Left cardiac atrium (tissue), 4 donors: ENCODE data around the gene OR2A14. TPM values are rescaled to one million over a fixed set of nuclear protein-coding genes. Genes with fewer than 3 reads are reported as not detected.
A peak's percentile ranks its signal among the peaks of the same experiment; 100 is the strongest.
"Not testable (repeated sequence)": the region's sequence is repeated elsewhere in the genome, so short reads cannot be mapped to it uniquely, and the experiment has no call there.

Experiments used
- ATAC-seq, 2 donors: fragments of 200-7000 bp; cut with Tn5 transposase; one replicate each; pipeline ENCODE4 v1.9.1; 2020; ENCODE audit warnings: mild to moderate bottlenecking in 2 of 2, moderate library complexity in 2 of 2
- DNase-seq: peaks from one replicate; pipeline ENCODE4 v3.0.0-alpha.2; 2020
- intact Hi-C, 2 donors: fragments of 100-400 bp; cut with DNase I; formaldehyde crosslinking; loops; one replicate each; pipeline versions ENCODE4 v1.14.1 to v1.15.1; 2022 to 2023
- total RNA-seq, 2 donors: library from RNA; stranded (reverse); fragmentation: NEBNext Ultra II Directional; extraction: Animal tissue kit (Norgen Biotek cat#: 25700); gene quantifications; one replicate each; pipeline ENCODE4 v1.2.1, GENCODE V29; 2021
- donor health status: DM: no; HTN: yes; CAD: no.
- donor health status: DM: no; HTN: yes; CAD: no; lungs with severe emphysema.
- donor health status: DM: yes; HTN: yes; CAD: no.
- donor health status: Dilated cardiomyopathy.

Gene OR2A14
- total RNA-seq, 2 donors from 2014 or later = not detected

DNA sequence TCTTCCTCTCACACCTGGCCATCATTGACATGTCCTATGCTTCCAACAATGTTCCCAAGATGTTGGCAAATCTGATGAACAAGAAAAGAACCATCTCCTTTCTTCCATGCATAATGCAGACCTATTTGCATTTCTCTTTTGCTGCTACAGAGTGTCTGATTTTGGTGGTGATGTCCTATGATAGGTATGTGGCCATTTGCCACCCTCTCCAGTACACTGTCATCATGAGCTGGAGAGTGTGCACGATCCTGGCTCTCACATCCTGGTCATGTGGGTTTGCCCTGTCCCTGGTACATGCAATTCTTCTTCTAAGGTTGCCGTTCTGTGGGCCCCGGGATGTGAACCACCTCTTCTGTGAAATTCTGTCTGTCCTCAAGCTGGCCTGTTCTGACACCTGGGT, 19.2 kb downstream of the OR2A14 start:
- ATAC-seq (no peak), DNase-seq (no peak)
- intact Hi-C loops = no loop called here

DNA sequence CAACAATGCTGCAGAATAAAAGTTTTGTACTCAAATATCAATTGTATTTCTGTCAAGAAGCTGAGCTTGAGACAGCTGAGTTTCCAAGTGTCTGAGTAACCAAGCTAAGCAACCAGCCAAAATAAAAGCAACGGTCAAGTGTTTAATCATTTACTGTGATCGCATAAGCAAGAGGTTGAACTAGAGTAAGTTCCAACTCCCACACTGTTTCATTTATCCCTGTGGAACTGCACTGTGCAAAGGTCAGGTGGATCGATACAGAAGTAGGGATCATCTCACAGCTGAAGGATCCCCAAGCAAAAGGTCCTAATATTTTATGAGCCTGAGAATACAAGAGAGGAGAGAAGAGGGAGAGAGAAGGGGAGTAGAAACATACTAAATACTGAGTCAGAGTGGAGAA, 21.4 kb downstream of the OR2A14 start:
- intact Hi-C loops = no loop called here
- DNase-seq (no peak), ATAC-seq (no peak)

DNA sequence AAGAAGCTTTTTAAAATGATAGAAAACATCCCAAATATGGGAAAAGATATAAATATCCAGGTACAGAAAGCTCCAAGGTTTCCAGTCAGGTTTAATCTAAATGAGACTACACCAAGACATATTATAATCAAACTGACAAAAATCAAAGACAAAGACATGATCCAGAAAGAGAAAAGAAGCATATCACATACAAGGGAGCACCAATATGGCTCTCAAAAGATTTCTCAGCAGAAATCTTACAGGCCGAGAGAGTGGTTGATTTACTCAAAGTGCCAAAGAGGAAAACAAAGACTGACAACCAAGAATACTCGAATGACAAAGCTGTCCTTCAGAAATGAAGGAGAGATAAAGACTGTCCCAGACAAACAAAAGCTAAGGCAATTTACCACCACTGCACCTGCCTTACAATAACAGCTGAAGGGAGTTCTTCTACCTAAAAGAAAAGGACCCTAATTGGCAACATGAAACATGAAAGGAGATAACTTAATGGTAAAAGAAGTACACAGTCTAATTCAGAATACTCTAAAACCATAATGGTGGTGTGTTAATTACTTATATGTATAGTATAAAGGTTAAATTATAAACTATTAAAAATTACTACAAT, 25.4 kb downstream of the OR2A14 start:
- no peak for ATAC-seq
- DNase-seq = no peak
- intact Hi-C loops = no loop called here

DNA sequence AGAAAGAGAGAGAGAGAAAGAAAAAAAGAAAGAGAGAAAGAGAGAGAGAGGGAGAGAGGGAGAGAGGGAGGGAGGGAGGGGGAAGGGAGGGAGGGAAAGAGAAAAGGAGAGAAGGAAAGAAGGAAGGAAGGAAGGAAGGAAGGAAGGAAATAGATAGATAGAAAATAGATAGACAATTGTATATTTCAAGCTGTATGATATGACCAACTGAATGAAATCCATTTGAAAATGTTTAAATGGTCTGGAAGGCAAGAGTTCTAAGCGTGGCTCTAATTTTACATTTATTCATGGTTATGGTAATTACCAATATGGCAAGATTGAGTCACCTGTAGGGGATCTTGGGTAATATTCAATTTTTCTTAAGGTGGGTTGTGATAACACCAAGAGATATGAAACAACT, 35.9 kb downstream of the OR2A14 start:
- intact Hi-C loops = no loop called here
- ATAC-seq (no peak), DNase-seq (no peak)

DNA sequence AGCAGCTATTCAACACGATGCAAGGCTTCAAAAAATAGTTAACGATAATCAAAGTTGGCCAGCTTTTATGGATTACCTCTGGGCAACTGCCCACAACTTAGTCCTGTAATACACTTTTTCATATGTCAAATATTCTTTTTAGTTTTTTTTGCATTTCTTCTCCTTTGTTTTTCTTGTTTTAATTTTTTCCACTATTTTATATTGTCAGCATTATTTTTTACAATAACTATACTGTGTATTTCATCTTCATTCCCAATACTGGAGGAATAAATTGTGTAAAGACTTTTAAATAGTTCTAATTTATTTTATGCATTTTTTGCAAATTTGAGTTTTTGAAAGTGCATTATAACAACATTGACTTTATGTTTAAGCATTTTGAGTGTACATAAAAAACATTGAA, 41.8 kb downstream of the OR2A14 start:
- no peak for DNase-seq
- no peak for ATAC-seq
- intact Hi-C loops = no loop called here

DNA sequence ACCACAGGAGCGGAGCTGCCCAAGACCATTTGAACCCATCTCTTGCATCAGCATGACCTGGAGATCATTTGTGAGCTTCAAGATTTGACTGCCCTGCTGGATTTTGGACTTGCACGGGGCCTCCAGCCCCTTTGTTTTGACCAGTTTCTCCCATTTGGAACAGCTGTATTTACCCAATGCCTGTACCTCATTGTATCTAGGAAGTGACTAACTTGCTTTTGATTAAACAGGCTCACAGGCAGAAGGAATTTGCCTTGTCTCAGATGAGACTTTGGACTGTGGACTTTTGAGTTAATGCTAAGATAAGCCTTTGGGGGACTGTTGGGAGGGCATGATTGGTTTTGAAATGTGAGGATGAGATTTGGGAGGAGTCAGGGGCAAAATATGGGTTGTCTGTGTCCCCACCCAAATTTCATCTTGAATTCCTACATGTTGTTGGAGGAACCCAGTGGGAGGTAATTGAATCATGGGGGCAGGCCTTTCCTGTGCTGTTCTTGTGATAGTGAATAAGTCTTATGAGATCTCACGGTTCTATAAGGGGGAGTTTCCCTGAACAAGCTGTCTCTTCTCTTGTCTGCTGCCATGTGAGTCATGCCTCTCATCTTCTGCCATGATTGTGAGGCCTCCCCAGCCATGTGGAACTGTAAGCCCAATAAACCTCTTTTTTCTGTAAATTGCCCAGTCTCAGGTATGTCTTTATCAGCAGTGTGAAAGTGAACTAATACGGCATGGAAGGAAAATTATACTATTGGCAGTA, 48.8 kb downstream of the OR2A14 start:
- DNase-seq, ATAC-seq, intact Hi-C loops: not testable (repeated sequence)

GRCh38 chr7:144174613-144175012, 51.6 kb downstream of the OR2A14 start:
- no peak for ATAC-seq
- intact Hi-C loops = no loop called here
- DNase-seq = no peak

DNA sequence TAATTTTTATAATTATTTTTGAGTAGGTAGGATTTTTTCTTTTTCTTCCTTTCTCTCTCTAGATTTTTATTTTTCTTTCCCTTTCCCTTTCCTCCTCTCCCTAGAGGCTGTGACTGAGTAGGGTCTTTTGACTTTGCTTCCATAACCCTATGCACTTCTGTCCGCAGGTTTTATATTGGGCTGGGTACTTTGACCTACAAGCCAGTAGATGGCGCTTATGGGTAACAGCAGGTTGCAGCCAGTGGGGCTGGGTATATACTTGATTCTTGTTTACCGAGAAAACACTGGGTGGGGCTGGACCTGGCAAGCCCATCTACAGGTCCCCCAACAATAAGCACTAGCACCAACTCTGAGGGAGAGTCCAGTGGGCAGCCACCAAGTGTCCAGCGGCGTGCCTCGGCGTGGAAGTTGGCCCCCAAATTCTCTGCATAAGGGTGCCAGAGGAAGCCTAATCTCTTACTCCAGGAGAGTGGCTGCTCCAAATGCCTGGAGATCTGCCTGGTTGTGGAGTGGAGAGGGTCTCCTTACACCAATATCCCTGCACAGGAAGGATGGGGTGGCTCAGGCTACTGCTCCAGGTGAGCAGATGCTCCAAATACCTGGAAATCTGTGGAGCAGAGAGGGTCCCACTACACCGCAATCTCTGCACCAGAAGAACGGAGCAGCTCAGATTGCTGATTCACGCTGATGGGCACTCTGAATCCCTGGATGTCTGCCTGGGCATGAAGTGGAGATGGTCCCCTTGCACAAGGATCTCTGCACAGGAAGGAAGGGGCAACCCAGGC, 55.6 kb downstream of the OR2A14 start:
- DNase-seq, intact Hi-C loops: not testable (repeated sequence)
- ATAC-seq = peak; percentile 45 to 80

DNA sequence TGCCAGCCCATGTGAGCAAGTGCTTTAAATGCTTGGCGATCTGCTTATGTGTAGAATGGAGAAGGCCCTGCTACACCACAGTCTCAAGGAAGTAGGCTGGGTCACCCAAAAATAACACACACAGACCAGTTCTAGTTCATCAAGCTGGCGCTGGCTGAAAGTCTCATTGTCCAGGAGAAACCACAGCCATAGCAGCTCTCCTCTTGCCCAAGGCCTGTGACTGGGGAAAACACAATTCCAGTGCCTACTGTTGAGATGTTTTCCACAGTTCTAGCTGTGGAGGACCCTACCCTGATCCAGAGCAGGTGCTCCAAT, 56.1 kb downstream of the OR2A14 start:
- DNase-seq, ATAC-seq, intact Hi-C loops: not testable (repeated sequence)

Other genes starting within 250 kb of the OR2A14 start
- gene TCAF1, start 221.0 kb upstream of the OR2A14 start, total RNA-seq = 10 to 100 TPM; 24.0 to 26.9 TPM
- gene OR2F2, start 187.9 kb upstream of the OR2A14 start, total RNA-seq = not detected
- gene OR2F1, start 168.3 kb upstream of the OR2A14 start, total RNA-seq = not detected
- not detected for gene OR6B1, start 122.9 kb upstream of the OR2A14 start, total RNA-seq
- gene OR2A5, start 74.2 kb upstream of the OR2A14 start, total RNA-seq = not detected
- not detected for gene OR2A25, start 53.4 kb upstream of the OR2A14 start, total RNA-seq
- gene OR2A12, start 36.9 kb upstream of the OR2A14 start, total RNA-seq = not detected
- not detected for gene OR2A2, start 13.6 kb upstream of the OR2A14 start, total RNA-seq
- gene CTAGE4, start 60.3 kb downstream of the OR2A14 start, total RNA-seq = 1 to 10 TPM in 1 of 2 donors, not detected in 1; 1.3 TPM
- gene ARHGEF35, start 72.7 kb downstream of the OR2A14 start, total RNA-seq = 1 to 10 TPM; 1.8 to 2.3 TPM
- under 1 TPM in 1 of 2 donors, not detected in 1; 0.10 TPM for gene OR2A42, start 116.4 kb downstream of the OR2A14 start, total RNA-seq
- 1 to 10 TPM; 1.0 to 1.8 TPM for gene OR2A7, start 141.6 kb downstream of the OR2A14 start, total RNA-seq
- gene CTAGE8, start 146.1 kb downstream of the OR2A14 start, total RNA-seq = under 1 TPM; 0.24 to 0.71 TPM
- gene OR2A1, start 189.2 kb downstream of the OR2A14 start, total RNA-seq = not detected
- gene ARHGEF5, start 232.2 kb downstream of the OR2A14 start, total RNA-seq = 1 to 10 TPM; 3.7 to 5.4 TPM